ENCODE results near the gene SMPD3.

Gene SMPD3

GRCh38 chr16:68429076-68429854 lies 19.0 kb downstream of the SMPD3 start:
- Mint-ChIP-seq H3K9me3 (no peaks in the 10 kb centered on the region), H3K4me3 (no peak overlapping the region), H3K27me3 (no peaks in the 10 kb centered on the region), H3K27ac (no peak overlapping the region), H3K4me1 (peaks cover 24% of the 10 kb centered on the region)
- DNase-seq (no peak), ATAC-seq (no peak)

GRCh38 chr16:68427649-68428303 lies 20.5 kb downstream of the SMPD3 start:
- Mint-ChIP-seq H3K9me3 (no peaks in the 10 kb centered on the region), H3K4me1 (peaks cover 29% of the 10 kb centered on the region), H3K4me3 (no peak overlapping the region), H3K27me3 (no peaks in the 10 kb centered on the region), H3K27ac (peak overlapping the region in 1 of 2 donors; percentile 23)
- no peak for DNase-seq
- ATAC-seq, result no peak

- H3K27ac Mint-ChIP-seq, result no peak overlapping the region
- H3K4me1 Mint-ChIP-seq, result peaks cover 27% of the 10 kb centered on the region
- H3K27me3 Mint-ChIP-seq, result no peaks in the 10 kb centered on the region
- DNase-seq, result no peak
- H3K4me3 Mint-ChIP-seq, result no peak overlapping the region
- H3K9me3 Mint-ChIP-seq, result no peaks in the 10 kb centered on the region
- ATAC-seq, result no peak
Observed at GRCh38 chr16:68426347-68426652, 22.0 kb downstream of the SMPD3 start.

GRCh38 chr16:68425498-68426346 lies 22.6 kb downstream of the SMPD3 start:
- peaks cover 21% of the 10 kb centered on the region for H3K4me1 Mint-ChIP-seq
- DNase-seq (no peak), ATAC-seq (no peak)
- no peak overlapping the region for H3K27ac Mint-ChIP-seq
- H3K9me3 Mint-ChIP-seq, result no peaks in the 10 kb centered on the region
- H3K4me3 Mint-ChIP-seq, result no peak overlapping the region
- no peaks in the 10 kb centered on the region for H3K27me3 Mint-ChIP-seq

GRCh38 chr16:68423771-68424170 lies 24.5 kb downstream of the SMPD3 start:
- peak overlapping the region in 1 of 2 donors; percentile 63 for H3K27ac Mint-ChIP-seq
- no peak for DNase-seq
- H3K4me1 Mint-ChIP-seq, result peaks cover 23% of the 10 kb centered on the region
- H3K9me3 Mint-ChIP-seq, result no peaks in the 10 kb centered on the region
- H3K27me3 Mint-ChIP-seq, result no peaks in the 10 kb centered on the region
- ATAC-seq, result no peak
- H3K4me3 Mint-ChIP-seq, result no peak overlapping the region

GRCh38 chr16:68422396-68422960 lies 25.8 kb downstream of the SMPD3 start:
- H3K9me3 Mint-ChIP-seq, result no peaks in the 10 kb centered on the region
- no peak overlapping the region for H3K4me3 Mint-ChIP-seq

GRCh38 chr16:68421076-68421475 lies 27.2 kb downstream of the SMPD3 start:
- no peak for DNase-seq
- Mint-ChIP-seq H3K27me3 (no peaks in the 10 kb centered on the region), H3K27ac (no peak overlapping the region), H3K4me1 (peaks cover 46% of the 10 kb centered on the region), H3K9me3 (no peaks in the 10 kb centered on the region), H3K4me3 (no peak overlapping the region)
- ATAC-seq, result no peak

More at GRCh38 chr16:68422396-68422960, 25.8 kb downstream of the SMPD3 start:
- ATAC-seq (no peak), DNase-seq (no peak)
- no peak overlapping the region for H3K27ac Mint-ChIP-seq
- H3K4me1 Mint-ChIP-seq, result peaks cover 35% of the 10 kb centered on the region
- no peaks in the 10 kb centered on the region for H3K27me3 Mint-ChIP-seq

GRCh38 chr16:68420366-68420942 lies 27.9 kb downstream of the SMPD3 start:
- no peak overlapping the region for H3K27ac Mint-ChIP-seq
- H3K4me1 Mint-ChIP-seq, result peaks cover 42% of the 10 kb centered on the region
- H3K4me3 Mint-ChIP-seq, result no peak overlapping the region

GRCh38 chr16:68417711-68418301 lies 30.5 kb downstream of the SMPD3 start:
- Mint-ChIP-seq H3K4me3 (peak overlapping the region; percentile 62 to 79), H3K4me1 (peaks cover 39% of the 10 kb centered on the region), H3K27me3 (no peaks in the 10 kb centered on the region), H3K27ac (peak overlapping the region; percentile 84 to 93), H3K9me3 (no peaks in the 10 kb centered on the region)
- peak; percentile 94 for ATAC-seq
- DNase-seq, result peak; percentile 62 to 73

More at GRCh38 chr16:68420366-68420942, 27.9 kb downstream of the SMPD3 start:
- Mint-ChIP-seq H3K27me3 (no peaks in the 10 kb centered on the region), H3K9me3 (no peaks in the 10 kb centered on the region)
- DNase-seq, result no peak
- no peak for ATAC-seq

- ATAC-seq (no peak), DNase-seq (no peak)
- H3K4me3 Mint-ChIP-seq, result no peak overlapping the region
- H3K4me1 Mint-ChIP-seq, result peaks cover 39% of the 10 kb centered on the region
- no peaks in the 10 kb centered on the region for H3K27me3 Mint-ChIP-seq
- H3K9me3 Mint-ChIP-seq, result no peaks in the 10 kb centered on the region
- H3K27ac Mint-ChIP-seq, result no peak overlapping the region
Observed at GRCh38 chr16:68416057-68417046, 32.0 kb downstream of the SMPD3 start.

- DNase-seq (no peak), ATAC-seq (no peak)
- H3K4me1 Mint-ChIP-seq, result peaks cover 39% of the 10 kb centered on the region
- no peak overlapping the region for H3K27ac Mint-ChIP-seq
- H3K9me3 Mint-ChIP-seq, result no peaks in the 10 kb centered on the region
- H3K4me3 Mint-ChIP-seq, result no peak overlapping the region
- no peaks in the 10 kb centered on the region for H3K27me3 Mint-ChIP-seq
Observed at GRCh38 chr16:68414581-68414980, 33.7 kb downstream of the SMPD3 start.

GRCh38 chr16:68412061-68412460 lies 36.2 kb downstream of the SMPD3 start:
- Mint-ChIP-seq H3K4me3 (no peak overlapping the region), H3K27ac (no peak overlapping the region), H3K9me3 (no peaks in the 10 kb centered on the region), H3K4me1 (peaks cover 18% of the 10 kb centered on the region), H3K27me3 (no peaks in the 10 kb centered on the region)
- ATAC-seq (no peak), DNase-seq (no peak)

GRCh38 chr16:68411086-68411485 lies 37.2 kb downstream of the SMPD3 start:
- DNase-seq, result no peak
- no peak overlapping the region for H3K4me3 Mint-ChIP-seq
- no peaks in the 10 kb centered on the region for H3K9me3 Mint-ChIP-seq
- H3K4me1 Mint-ChIP-seq, result peaks cover 8% of the 10 kb centered on the region
- no peak for ATAC-seq
- H3K27me3 Mint-ChIP-seq, result peaks cover 8% of the 10 kb centered on the region
- no peak overlapping the region for H3K27ac Mint-ChIP-seq

GRCh38 chr16:68408967-68409366 lies 39.3 kb downstream of the SMPD3 start:
- no peaks in the 10 kb centered on the region for H3K4me1 Mint-ChIP-seq
- no peak overlapping the region for H3K4me3 Mint-ChIP-seq
- H3K27me3 Mint-ChIP-seq, result peaks cover 8% of the 10 kb centered on the region
- H3K27ac Mint-ChIP-seq, result no peak overlapping the region
- no peak for ATAC-seq
- DNase-seq, result no peak
- no peaks in the 10 kb centered on the region for H3K9me3 Mint-ChIP-seq
